ENCODE results near the gene WNT7B. TPM values are rescaled to one million over a fixed set of nuclear protein-coding genes. Genes with fewer than 3 reads are reported as not detected.

The WNT7B gene
- total and polyA plus RNA-seq, 10 of the 15 experiments (the other 5 are each of a cell fraction or from before 2014, with no cell fraction given) = 0.12 TPM; not detected in 9

DNA sequence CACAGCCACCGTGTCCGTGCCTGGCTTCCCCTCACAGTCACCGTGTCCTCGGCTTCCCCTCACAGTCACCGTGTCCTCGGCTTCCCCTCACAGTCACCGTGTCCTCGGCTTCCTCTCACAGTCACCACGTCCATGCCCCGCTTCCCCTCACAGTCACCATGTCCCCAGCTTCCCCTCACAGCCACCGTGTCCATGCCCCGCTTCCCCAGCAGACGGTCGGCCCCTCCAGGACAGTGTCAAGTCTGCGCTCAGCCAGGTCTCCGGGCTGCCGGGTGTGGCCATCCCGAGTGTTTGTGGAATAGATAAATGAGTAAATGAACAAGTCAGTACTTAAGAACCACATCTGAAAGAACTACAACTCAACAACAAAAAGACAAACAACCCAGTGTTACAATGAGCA is 23.8 kb downstream of the WNT7B start (continued):
- TF ChIP-seq CEBPB (IDR thresholded peaks at IDR 0.05; ENCODE audit: borderline replicate concordance in 1 of 2, low read depth in 2 of 2, low read length in 2 of 2) = no peak
- TF ChIP-seq, protein P1, sequence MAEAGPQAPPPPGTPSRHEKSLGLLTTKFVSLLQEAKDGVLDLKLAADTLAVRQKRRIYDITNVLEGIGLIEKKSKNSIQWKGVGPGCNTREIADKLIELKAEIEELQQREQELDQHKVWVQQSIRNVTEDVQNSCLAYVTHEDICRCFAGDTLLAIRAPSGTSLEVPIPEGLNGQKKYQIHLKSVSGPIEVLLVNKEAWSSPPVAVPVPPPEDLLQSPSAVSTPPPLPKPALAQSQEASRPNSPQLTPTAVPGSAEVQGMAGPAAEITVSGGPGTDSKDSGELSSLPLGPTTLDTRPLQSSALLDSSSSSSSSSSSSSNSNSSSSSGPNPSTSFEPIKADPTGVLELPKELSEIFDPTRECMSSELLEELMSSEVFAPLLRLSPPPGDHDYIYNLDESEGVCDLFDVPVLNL (IDR thresholded peaks at IDR 0.05; ENCODE audit: low read depth, low read length) = no peak
- no peak for TF ChIP-seq TBL1XR1 (IDR thresholded peaks at IDR 0.05; ENCODE audit: low read depth, low read length)
- no peak for TF ChIP-seq RCOR1 (conservative IDR thresholded peaks at IDR 0.05; ENCODE audit: low read depth, low read length)
- TF ChIP-seq HDAC6 (IDR thresholded peaks at IDR 0.05; ENCODE audit: unreplicated experiment) = no peak

DNA sequence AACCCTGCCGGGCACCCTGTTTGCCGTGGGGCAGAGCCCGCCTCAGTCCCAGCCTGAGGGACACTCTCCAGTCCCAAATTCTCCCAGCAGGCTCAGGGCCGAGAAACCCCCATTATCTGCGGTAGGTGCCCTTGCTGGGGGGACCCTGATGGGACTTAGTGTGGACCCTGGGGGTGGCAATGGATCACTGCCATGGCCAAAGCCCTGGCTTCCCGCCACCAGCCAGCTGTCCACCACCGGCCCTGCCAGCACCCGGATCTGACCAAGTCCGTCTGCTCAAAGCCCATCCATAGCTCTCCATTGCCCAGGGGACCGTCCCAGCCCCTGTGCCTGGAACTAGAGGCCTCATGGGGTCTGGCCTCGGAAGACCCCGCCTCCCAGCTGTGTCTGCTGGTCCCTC is 24.4 kb downstream of the WNT7B start:
- TF ChIP-seq SKIL (IDR thresholded peaks at IDR 0.05; ENCODE audit: low read depth, poor library complexity, severe bottlenecking) = no peak
- no peak for TF ChIP-seq NR2F1 (conservative IDR thresholded peaks at IDR 0.05)
- TF ChIP-seq CHD2 (IDR thresholded peaks at IDR 0.05; ENCODE audit: borderline replicate concordance, low read depth, low read length) = no peak
- no peak for TF ChIP-seq DPF2 (IDR thresholded peaks at IDR 0.05)
- TF ChIP-seq PAX8 (IDR thresholded peaks at IDR 0.05) = no peak
- no peak for TF ChIP-seq BHLHE40 (IDR thresholded peaks at IDR 0.05; ENCODE audit: borderline replicate concordance in 1 of 2, low read depth in 2 of 2, low read length in 1 of 2)
- TF ChIP-seq MTA2 (IDR thresholded peaks at IDR 0.05; ENCODE audit: low read depth) = no peak
- Histone ChIP-seq H3K9me3 (replicated peaks; ENCODE audit: control insufficient read depth, insufficient read depth, low read length) (no peaks in the 10 kb centered on the region), H3K4me2 (ENCODE audit: control insufficient read depth, insufficient read depth) (no peak overlapping the region), H3K4me1 (ENCODE audit: control insufficient read depth, insufficient read depth, low read length) (no peaks in the 10 kb centered on the region), H3K36me3 (ENCODE audit: control insufficient read depth in 2 of 2, insufficient read depth in 2 of 2, low read length in 1 of 2) (no peaks in the 10 kb centered on the region), H3K27ac (ENCODE audit: control insufficient read depth, insufficient read depth) (no peak overlapping the region), H3K9ac (ENCODE audit: control insufficient read depth, insufficient read depth, low read length) (no peak overlapping the region), H3K4me3 (no peak overlapping the region), H4K20me1 (ENCODE audit: control insufficient read depth, insufficient read depth) (no peaks in the 10 kb centered on the region), H3K79me2 (ENCODE audit: control insufficient read depth, insufficient read depth, low read length) (no peaks in the 10 kb centered on the region), H3K27me3 (replicated peaks in 1 of 2; ENCODE audit: control insufficient read depth in 2 of 2, insufficient read depth in 2 of 2, low read length in 1 of 2) (no peaks in the 10 kb centered on the region), H2AFZ (ENCODE audit: control insufficient read depth, low read depth, low read length) (no peak overlapping the region)
- FAIRE-seq (no peak), DNase-seq (ENCODE audit: low read depth, low spot score) (no peak), ATAC-seq (no peak)
- CTCF ChIA-PET = no interaction called here
- RAD21 ChIA-PET (ENCODE audit: unreplicated experiment) = no interaction called here
- BruUV-seq (replicated peaks) = no TSS peak
- WGBS (ENCODE audit: insufficient coverage, insufficient replicate concordance, low lambda C conversion rate, missing lambda C conversion rate) = 57% methylated on average over 12 of the region's 12 CpGs
- in situ Hi-C loops (cut with MboI) = loop anchor here (25.0 kb wide), 1 partner anchor 1040 kb away; no protein-coding TSS in a partner anchor
- SMC1A ChIA-PET (ENCODE audit: uncharacterized antibody, unreplicated experiment) = no interaction called here
- POLR2A ChIA-PET = no interaction called here
- intact Hi-C loops (cut with micrococcal nuclease; ENCODE audit: unreplicated experiment) = no loop called here
